ENCODE measurements around the gene ERBB4.

- TF ChIP-seq FOXM1 (IDR thresholded peaks at IDR 0.05; ENCODE audit: low read depth, low read length) (no peak), CTCF (IDR thresholded peaks at IDR 0.05 in 2 of 3, conservative IDR thresholded peaks at IDR 0.05 in 1 of 3; ENCODE audit: control insufficient read depth in 2 of 3, extremely low read depth in 1 of 3, insufficient read depth in 1 of 3, low read depth in 3 of 3, low read length in 3 of 3) (no peak), CEBPB (IDR thresholded peaks at IDR 0.05; ENCODE audit: borderline replicate concordance in 1 of 2, low read depth in 2 of 2, low read length in 2 of 2) (no peak), ETV6 (conservative IDR thresholded peaks at IDR 0.05 in 1 of 2, IDR thresholded peaks at IDR 0.05 in 1 of 2; ENCODE audit: borderline replicate concordance in 1 of 2, low read depth in 1 of 2) (no peak)
Observed at GRCh38 chr2:211737282-211737681, 801.3 kb downstream of the ERBB4 start.
